IMR-90 (cell line): ENCODE data around the gene GP9. TPM values are rescaled to one million over a fixed set of nuclear protein-coding genes. Genes with fewer than 3 reads are reported as not detected.

Source experiments
- ATAC-seq: fragments of 200-7000 bp; cut with Tn5 transposase; 2 replicates; pipeline ENCODE4 v1.9.1; 2020; ENCODE audit warnings: low read depth, mild to moderate bottlenecking, moderate library complexity
- BruUV-seq: library from RNA; stranded (reverse); fragments of 400-500 nt; replicated peaks from 2 replicates; lab custom pipeline; 2021; lab: Mats Ljungman, UMichigan
- CTCF ChIA-PET: fragments of 300-600 bp; formaldehyde crosslinking; extraction: SDS; loops from one replicate; lab custom pipeline; 2021; ENCODE audit warnings: antibody characterized with exemption; lab: Yijun Ruan, JAX
- POLR2A ChIA-PET: fragments of 300-600 bp; sonication (Branson Sonifier 250); formaldehyde crosslinking; loops from one replicate; lab custom pipeline; 2022; ENCODE audit warnings: antibody characterized with exemption; ENCODE audit not compliant: unreplicated experiment; lab: Charles Lee
- DNase-seq: peaks from one replicate; pipeline ENCODE4 v3.0.0; 2013
- H2AFZ ChIP-seq: replicated peaks from 2 replicates; pipeline ENCODE3; 2013; ENCODE audit warnings: low read length, mild to moderate bottlenecking; ENCODE audit not compliant: poor library complexity
- H2AK5ac ChIP-seq: 2 replicates; pipeline ENCODE4 v1.6.1; 2013; ENCODE audit warnings: low read depth, low read length, inconsistent platforms
- H2AK9ac ChIP-seq: replicated peaks from 2 replicates; pipeline ENCODE3; 2013; ENCODE audit warnings: mild to moderate bottlenecking, low read depth, low read length, moderate library complexity; ENCODE audit not compliant: poor library complexity
- H2BK120ac ChIP-seq: 2 replicates; pipeline ENCODE4 v1.6.1; 2013; ENCODE audit warnings: low read depth, low read length, inconsistent platforms
- H2BK15ac ChIP-seq: 3 replicates; pipeline ENCODE4 v1.6.1; 2013; ENCODE audit warnings: low read depth, low read length, inconsistent platforms
- H2BK20ac ChIP-seq: 2 replicates; pipeline ENCODE4 v1.6.1; 2013; ENCODE audit warnings: low read depth, mild to moderate bottlenecking, inconsistent platforms, low read length, moderate library complexity
- H2BK5ac ChIP-seq: 2 replicates; pipeline ENCODE4 v1.6.1; 2013; ENCODE audit warnings: mild to moderate bottlenecking, low read depth, low read length, inconsistent platforms; ENCODE audit not compliant: poor library complexity, severe bottlenecking
- H3K14ac ChIP-seq: replicated peaks from 2 replicates; pipeline ENCODE4 v1.6.1; 2013; ENCODE audit warnings: low read depth, low read length, inconsistent platforms
- H3K18ac ChIP-seq: 2 replicates; pipeline ENCODE4 v1.6.1; 2013; ENCODE audit warnings: low read depth, low read length, control low read depth
- H3K23ac ChIP-seq: 2 replicates; pipeline ENCODE4 v1.6.1; 2013; ENCODE audit warnings: low read depth, low read length, inconsistent platforms
- H3K27ac ChIP-seq: 2 replicates; pipeline ENCODE4 v1.5.1; 2013; ENCODE audit warnings: mild to moderate bottlenecking, control low read depth, low read length; ENCODE audit not compliant: insufficient read depth
- H3K27me3 ChIP-seq: 2 replicates; pipeline ENCODE4 v1.6.1; 2013; ENCODE audit warnings: low read length; ENCODE audit not compliant: control insufficient read depth, insufficient read depth
- H3K36me3 ChIP-seq: 2 replicates; pipeline ENCODE4 v1.6.1; 2013; ENCODE audit warnings: low read length, mixed read lengths; ENCODE audit not compliant: control insufficient read depth, insufficient read depth
- H3K4ac ChIP-seq: 2 replicates; pipeline ENCODE4 v1.6.1; 2013; ENCODE audit warnings: low read depth, low read length, inconsistent platforms
- H3K4me1 ChIP-seq: 2 replicates; pipeline ENCODE4 v1.6.1; 2013; ENCODE audit warnings: low read length, mixed read lengths; ENCODE audit not compliant: control insufficient read depth, insufficient read depth
- H3K4me2 ChIP-seq: 2 replicates; pipeline ENCODE4 v1.6.1; 2013; ENCODE audit warnings: low read depth, mild to moderate bottlenecking, control low read depth, low read length, moderate library complexity
- H3K4me3 ChIP-seq: 2 replicates; pipeline ENCODE4 v1.5.1; 2013; ENCODE audit warnings: low read depth, mild to moderate bottlenecking, control low read depth, low read length, moderate library complexity; ENCODE audit not compliant: insufficient read depth
- H3K56ac ChIP-seq: 2 replicates; pipeline ENCODE4 v1.6.1; 2013; ENCODE audit warnings: low read length, inconsistent platforms; ENCODE audit not compliant: insufficient read depth; ENCODE audit errors: extremely low read depth
- H3K79me1 ChIP-seq, 2 experiments: 2 replicates each; pipeline ENCODE4 v1.6.1; 2013; ENCODE audit warnings: low read length in 2 of 2, inconsistent platforms in 1 of 2, low read depth in 1 of 2
- H3K9ac ChIP-seq: 2 replicates; pipeline ENCODE4 v1.6.1; 2013; ENCODE audit warnings: low read depth, low read length, control low read depth
- H3K9me1 ChIP-seq: 2 replicates; pipeline ENCODE4 v1.6.1; 2013; ENCODE audit warnings: low read length, inconsistent platforms; ENCODE audit not compliant: insufficient read depth
- H3K9me3 ChIP-seq: 2 replicates; pipeline ENCODE4 v1.6.1; 2013; ENCODE audit warnings: low read length; ENCODE audit not compliant: control insufficient read depth, insufficient read depth
- H4K20me1 ChIP-seq: 2 replicates; pipeline ENCODE4 v1.6.1; 2013; ENCODE audit warnings: low read length, inconsistent platforms; ENCODE audit not compliant: insufficient read depth
- H4K5ac ChIP-seq: 2 replicates; pipeline ENCODE4 v1.6.1; 2013; ENCODE audit warnings: mild to moderate bottlenecking, low read depth, low read length, control low read depth
- H4K8ac ChIP-seq, 2 experiments: 2 replicates each; pipeline ENCODE4 v1.6.1; 2013; ENCODE audit warnings: low read depth in 2 of 2, low read length in 2 of 2, control low read depth in 1 of 2, inconsistent platforms in 1 of 2
- H4K91ac ChIP-seq: 2 replicates; pipeline ENCODE4 v1.6.1; 2013; ENCODE audit warnings: low read depth, low read length, inconsistent platforms; ENCODE audit not compliant: insufficient read depth
- BHLHE40 ChIP-seq: fragments of 150-350 bp; IDR thresholded peaks from 2 replicates; pipeline ENCODE4 v1.6.1; 2016; ENCODE audit warnings: mild to moderate bottlenecking, low read depth, low read length
- CEBPB ChIP-seq: IDR thresholded peaks from 2 replicates; pipeline ENCODE4 v1.6.1; 2012; ENCODE audit warnings: low read depth, low read length, improper control_type of control experiment
- CHD1 ChIP-seq: IDR thresholded peaks from 2 replicates; pipeline ENCODE4 v1.6.1; 2012; ENCODE audit warnings: low read depth, low read length, improper control_type of control experiment
- MAFK ChIP-seq: IDR thresholded peaks from 2 replicates; pipeline ENCODE4 v1.6.1; 2012; ENCODE audit warnings: low read depth, low read length, improper control_type of control experiment
- MXI1 ChIP-seq: IDR thresholded peaks from 2 replicates; pipeline ENCODE4 v1.6.1; 2012; ENCODE audit warnings: low read depth, mild to moderate bottlenecking, low read length, moderate library complexity, borderline replicate concordance
- POLR2A ChIP-seq: IDR thresholded peaks from 2 replicates; pipeline ENCODE4 v1.6.1; 2012; ENCODE audit warnings: mild to moderate bottlenecking, low read depth, low read length
- RAD21 ChIP-seq: IDR thresholded peaks from 2 replicates; pipeline ENCODE4 v1.6.1; 2012; ENCODE audit warnings: low read length, improper control_type of control experiment
- RFX5 ChIP-seq: IDR thresholded peaks from 2 replicates; pipeline ENCODE4 v1.8.0; 2012; ENCODE audit warnings: low read depth, mild to moderate bottlenecking, low read length, moderate library complexity
- SMC3 ChIP-seq: fragments of 150-350 bp; IDR thresholded peaks from 2 replicates; pipeline ENCODE4 v1.6.1; 2016; ENCODE audit warnings: low read depth, mild to moderate bottlenecking, antibody characterized with exemption, low read length, moderate library complexity
- WGBS, 2 experiments: methylation state at CpG; one replicate each; pipeline versions ENCODE4 v1.1.5 to v1.1.7; 2013; ENCODE audit warnings: missing lambda C conversion rate in 2 of 2; ENCODE audit not compliant: insufficient read length in 1 of 2; ENCODE audit errors: extremely low coverage in 2 of 2; 5-methylcytosine and 5-hydroxymethylcytosine counted together
- dilution Hi-C: fragments of 300-500 bp; cut with HindIII; formaldehyde crosslinking; loops from one replicate; pipeline ENCODE4 v1.14.3; 2018; ENCODE audit warnings: low sequenced_read_pairs; ENCODE audit not compliant: unreplicated experiment
- in situ Hi-C: fragments of 300-500 bp; cut with MboI; formaldehyde crosslinking; loops from 3 replicates; pipeline ENCODE4 v1.14.3; 2019; ENCODE audit warnings: low sequenced_read_pairs, inconsistent platforms, mixed read lengths
- intact Hi-C: fragments of 100-400 bp; cut with micrococcal nuclease; formaldehyde crosslinking; loops from 2 replicates; pipeline ENCODE4 v1.10.0; 2022
- polyA plus RNA-seq, 3 experiments: library from polyadenylated mRNA; depleted of rRNA; stranded (reverse); fragments of >200 nt; gene quantifications; 2 replicates each; pipeline ENCODE4 v1.2.3, GENCODE V29; 2012; ENCODE audit warnings: low replicate concordance in 1 of 3
- total RNA-seq: library from RNA; depleted of rRNA; stranded (reverse); fragments of >200 nt; gene quantifications from 2 replicates; pipeline ENCODE4 v1.2.3, GENCODE V29; 2012
- TF ChIP-seq, protein P1 (sequence below): fragments of 150-350 bp; IDR thresholded peaks from 2 replicates; pipeline ENCODE4 v1.6.1; 2016; ENCODE audit warnings: low read depth, mild to moderate bottlenecking, low read length, moderate library complexity, borderline replicate concordance
- TF ChIP-seq, protein P2 (sequence below): fragments of 150-350 bp; IDR thresholded peaks from 2 replicates; pipeline ENCODE4 v1.6.1; 2017; ENCODE audit warnings: mild to moderate bottlenecking, antibody characterized with exemption, low read length, low read depth

Gene GP9
- total and polyA plus RNA-seq, 2 of the 4 experiments (the other 2 are of a cell fraction): not detected

DNA sequence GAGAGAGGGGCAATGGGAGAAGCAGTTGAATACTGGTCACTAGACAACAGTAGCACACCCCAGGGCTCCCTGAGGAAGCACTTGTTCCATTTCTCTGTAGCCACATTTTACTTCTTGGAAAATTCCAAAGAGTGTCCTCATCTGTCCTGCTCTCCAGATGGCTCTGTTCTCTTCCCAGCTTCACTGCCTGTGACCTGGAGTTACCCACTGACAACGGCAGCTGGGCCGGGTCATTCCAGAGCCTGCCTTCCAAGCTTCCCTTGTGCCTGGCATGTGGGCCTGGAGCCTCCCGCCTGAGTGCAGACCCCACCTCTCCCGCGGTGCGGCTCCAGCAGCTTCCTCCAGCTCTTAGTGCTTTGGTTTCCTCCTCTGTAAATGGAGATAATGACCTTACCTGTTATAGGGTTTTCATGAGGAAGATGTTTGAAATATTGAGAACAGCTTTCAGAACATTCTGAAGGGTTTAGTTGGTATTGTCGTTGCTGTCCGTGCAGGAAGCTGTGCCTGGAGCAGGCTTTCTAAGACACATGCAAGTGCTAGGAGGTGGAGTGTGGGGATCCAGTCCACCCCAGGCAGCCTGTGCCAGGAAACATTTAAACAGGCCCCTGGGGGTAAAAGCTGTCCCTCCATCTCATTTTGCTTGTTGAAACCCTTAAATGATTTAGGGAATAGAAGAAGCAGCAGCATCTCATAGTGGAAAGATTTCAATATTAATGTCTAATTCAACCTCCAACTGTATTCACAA is 34.7 kb upstream of the GP9 start:
- no peak for DNase-seq
- 40% methylated on average over 3 of the region's 8 CpGs; no CpG with 5 or more reads in 1 of the 2 experiments for WGBS, 2 experiments
- Histone ChIP-seq H3K4ac (no peak overlapping the region), H3K27me3 (peaks cover 35% of the 10 kb centered on the region), H2AFZ (no peak overlapping the region), H3K9me3 (peaks cover 6% of the 10 kb centered on the region; the same call in 1 of the 2 replicates), H3K4me1 (peaks cover 16% of the 10 kb centered on the region), H3K4me3 (no peak overlapping the region), H3K23ac (no peak overlapping the region), H3K56ac (no peak overlapping the region), H3K9ac (no peak overlapping the region), H3K79me1 (no peaks in the 10 kb centered on the region), H4K8ac (no peak overlapping the region; a peak in 1 of 4 replicates), H3K18ac (no peak overlapping the region), H2AK9ac (no peak overlapping the region), H2BK120ac (peak overlapping the region; percentile 32; the same call in 1 of the 2 replicates), H2BK15ac (no peak overlapping the region), H2AK5ac (peak overlapping the region; percentile 20; the same call in 1 of the 2 replicates), H3K4me2 (no peak overlapping the region; the same call in 1 of the 2 replicates), H3K27ac (no peak overlapping the region; the same call in 1 of the 2 replicates), H2BK20ac (no peak overlapping the region; the same call in 1 of the 2 replicates), H4K5ac (peak overlapping the region; percentile 81; the same call in 1 of the 2 replicates), H4K91ac (no peak overlapping the region), H3K9me1 (peaks cover under 1% of the 10 kb centered on the region), H2BK5ac (no peak overlapping the region), H3K36me3 (no peaks in the 10 kb centered on the region), H4K20me1 (no peaks in the 10 kb centered on the region), H3K14ac (no peak overlapping the region)
- no TSS peak for BruUV-seq
- ChIA-PET POLR2A (no interaction called here), CTCF (interaction anchor here (1.2 to 1.5 kb wide), 2 partner anchors 27 to 56 kb away, joined by 3 to 6 read pairs; no protein-coding TSS in a partner anchor)
- in situ Hi-C loops (no loop called here), intact Hi-C loops (no loop called here), dilution Hi-C loops (no loop called here)
- TF ChIP-seq POLR2A: no peak
- TF ChIP-seq, protein P1, sequence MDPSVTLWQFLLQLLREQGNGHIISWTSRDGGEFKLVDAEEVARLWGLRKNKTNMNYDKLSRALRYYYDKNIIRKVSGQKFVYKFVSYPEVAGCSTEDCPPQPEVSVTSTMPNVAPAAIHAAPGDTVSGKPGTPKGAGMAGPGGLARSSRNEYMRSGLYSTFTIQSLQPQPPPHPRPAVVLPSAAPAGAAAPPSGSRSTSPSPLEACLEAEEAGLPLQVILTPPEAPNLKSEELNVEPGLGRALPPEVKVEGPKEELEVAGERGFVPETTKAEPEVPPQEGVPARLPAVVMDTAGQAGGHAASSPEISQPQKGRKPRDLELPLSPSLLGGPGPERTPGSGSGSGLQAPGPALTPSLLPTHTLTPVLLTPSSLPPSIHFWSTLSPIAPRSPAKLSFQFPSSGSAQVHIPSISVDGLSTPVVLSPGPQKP: no peak
- no peak for TF ChIP-seq RFX5
- no peak for TF ChIP-seq SMC3
- TF ChIP-seq BHLHE40: no peak
- no peak for TF ChIP-seq RAD21
- TF ChIP-seq, protein P2, sequence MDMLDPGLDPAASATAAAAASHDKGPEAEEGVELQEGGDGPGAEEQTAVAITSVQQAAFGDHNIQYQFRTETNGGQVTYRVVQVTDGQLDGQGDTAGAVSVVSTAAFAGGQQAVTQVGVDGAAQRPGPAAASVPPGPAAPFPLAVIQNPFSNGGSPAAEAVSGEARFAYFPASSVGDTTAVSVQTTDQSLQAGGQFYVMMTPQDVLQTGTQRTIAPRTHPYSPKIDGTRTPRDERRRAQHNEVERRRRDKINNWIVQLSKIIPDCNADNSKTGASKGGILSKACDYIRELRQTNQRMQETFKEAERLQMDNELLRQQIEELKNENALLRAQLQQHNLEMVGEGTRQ: no peak
- TF ChIP-seq CEBPB: no peak
- TF ChIP-seq MXI1: no peak
- TF ChIP-seq MAFK: no peak
- TF ChIP-seq CHD1: no peak
- peak; percentile 36 for ATAC-seq
